HL-60 (cell line): ENCODE results near the gene SCGN.

Source experiments
- CTCF ChIP-seq: IDR thresholded peaks from one replicate; pipeline ENCODE4 v1.5.1; 2011; ENCODE audit warnings: low read length, control low read depth, inconsistent platforms; ENCODE audit not compliant: insufficient read depth
- GABPA ChIP-seq: IDR thresholded peaks from 2 replicates; pipeline ENCODE4 v1.6.1; 2012; ENCODE audit warnings: low read depth
- POLR2AphosphoS5 ChIP-seq: IDR thresholded peaks from 2 replicates; pipeline ENCODE4 v1.6.1; 2012; ENCODE audit warnings: low read depth
- REST ChIP-seq: IDR thresholded peaks from 2 replicates; pipeline ENCODE4 v1.6.1; 2012; ENCODE audit warnings: low read depth; ENCODE audit not compliant: insufficient replicate concordance
- SPI1 ChIP-seq: IDR thresholded peaks from 2 replicates; pipeline ENCODE4 v1.6.1; 2012; ENCODE audit warnings: low read depth, mild to moderate bottlenecking, borderline replicate concordance

DNA sequence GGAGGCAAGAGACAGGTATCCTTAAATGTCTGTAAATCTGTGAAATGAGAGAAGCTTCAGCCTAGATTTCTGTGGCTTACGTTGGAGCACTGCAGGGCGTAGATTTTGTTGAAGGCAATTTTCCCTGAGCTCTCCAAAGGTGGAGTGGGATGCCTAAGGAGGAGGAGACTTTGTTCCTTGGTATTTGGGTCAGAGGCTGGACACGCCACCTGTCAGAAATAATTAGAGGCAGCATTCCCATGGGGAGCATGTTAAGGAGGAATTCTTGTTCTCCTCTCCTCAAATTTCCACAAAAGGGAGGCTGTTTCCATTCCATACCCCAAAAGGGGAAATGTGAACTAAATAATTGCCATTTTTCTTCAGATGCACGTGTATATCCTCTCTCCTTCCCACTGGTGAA, 11.1 kb upstream of the SCGN start:
- TF ChIP-seq CTCF (no peak), REST (no peak), GABPA (no peak), POLR2AphosphoS5 (no peak), SPI1 (no peak)
